Measurements from ENCODE around the gene FAAH. TPM values are rescaled to one million over a fixed set of nuclear protein-coding genes. Genes with fewer than 3 reads are reported as not detected.
A peak's percentile ranks its signal among the peaks of the same experiment; 100 is the strongest.

Gene FAAH
- total and polyA plus RNA-seq, 2 of the 13 experiments (the other 11 are each of a cell fraction or from before 2014, with no cell fraction given): 5.4 to 11.0 TPM

GRCh38 chr1:46413596-46413985, 19.5 kb downstream of the FAAH start:
- in situ Hi-C loops (cut with HindIII; ENCODE audit: extremely low pct_ligation_motif_present, low pct_unique_long_range_greater_than_20kb) (no loop called here), intact Hi-C loops (cut with micrococcal nuclease; ENCODE audit: unreplicated experiment) (no loop called here)
- ATAC-seq (peak; percentile 83), FAIRE-seq (no peak), DNase-seq (ENCODE audit: low spot score) (peak; percentile 17)
- no peak overlapping the region for H3K4me3 ChIP-seq (replicated peaks in 1 of 3; ENCODE audit: insufficient read depth in 1 of 3, low read depth in 2 of 3, low read length in 3 of 3)
- no peak overlapping the region for H2AFZ ChIP-seq (ENCODE audit: low read length)
- H3K27me3 ChIP-seq (ENCODE audit: control insufficient read depth in 1 of 2, insufficient read depth in 2 of 2, low read length in 2 of 2): no peaks in the 10 kb centered on the region
- ChIA-PET CTCF (ENCODE audit: low intra/inter-chr PET ratio, low total read pairs) (no interaction called here), POLR2A (no interaction called here)
- H3K79me2 ChIP-seq (ENCODE audit: insufficient read depth, low read length): no peaks in the 10 kb centered on the region
- TF ChIP-seq PRMT3 (CRISPR knock-in tag; IDR thresholded peaks at IDR 0.05; ENCODE audit: borderline replicate concordance, low read depth): no peak
- TF ChIP-seq CTCF (CRISPR knock-in tag; IDR thresholded peaks at IDR 0.05): peak; percentile 29
- no peak for TF ChIP-seq ZBED4 (CRISPR knock-in tag; IDR thresholded peaks at IDR 0.05; ENCODE audit: borderline replicate concordance)
- H3K27ac ChIP-seq (ENCODE audit: extremely low read length, insufficient read depth, low read length): no peak overlapping the region
- H3K36me3 ChIP-seq (replicated peaks in 1 of 2; ENCODE audit: control insufficient read depth in 1 of 2, insufficient read depth in 2 of 2, low read length in 2 of 2): peaks cover 0 to 1% of the 10 kb centered on the region in 2 experiments; a peak in 1 of 5 replicates
- no peaks in the 10 kb centered on the region for H3K9me3 ChIP-seq (ENCODE audit: low read length)
- no TSS peak for BruUV-seq (replicated peaks)
- 71% methylated on average over 7 of the region's 7 CpGs for WGBS (ENCODE audit: low lambda C conversion rate)
- peaks cover 8% of the 10 kb centered on the region for H3K4me1 ChIP-seq (ENCODE audit: insufficient read depth, low read length)
- no peaks in the 10 kb centered on the region for H4K20me1 ChIP-seq (ENCODE audit: insufficient read depth, low read length)
- no peak overlapping the region for H3K9ac ChIP-seq (ENCODE audit: insufficient read depth, low read depth, low read length)
- H3K4me2 ChIP-seq (ENCODE audit: low read depth, low read length): no peak overlapping the region
